Stimulated activated CD8-positive, alpha-beta memory T cell treated with anti-CD3 and anti-CD28 coated beads, Interleukin-15, amount 100 ng/mL, for 1 hour (primary cell): Measurements from ENCODE around the gene ZBTB44.
"Not testable (repeated sequence)": the region's sequence is repeated elsewhere in the genome, so short reads cannot be mapped to it uniquely, and the experiment has no call there.

Experiments used
- DNase-seq: peaks from one replicate; pipeline ENCODE4 v3.0.0-alpha.2; 2020; ENCODE audit warnings: low read depth

ZBTB44 gene

GRCh38 chr11:130314750-130315285 lies at the start of gene ZBTB44:
Gene ZBTB44, minus strand, starts transcription at chr11:130314917. Its CDS starts 53,044 bp downstream, at chr11:130261873.
- DNase-seq = peak; percentile 80

GRCh38 chr11:130359419-130359818 lies 44.7 kb upstream of the ZBTB44 start:
- no peak for DNase-seq

- no peak for DNase-seq
These were observed 43.7 kb upstream of the ZBTB44 start for GRCh38 chr11:130358398-130358797.

GRCh38 chr11:130347261-130347660 lies 32.5 kb upstream of the ZBTB44 start:
- DNase-seq = no peak

- no peak for DNase-seq
These were observed 30.1 kb upstream of the ZBTB44 start for GRCh38 chr11:130344841-130345240.

GRCh38 chr11:130340671-130341319 lies 26.1 kb upstream of the ZBTB44 start:
- DNase-seq = no peak

- DNase-seq = no peak
These were observed 23.9 kb upstream of the ZBTB44 start for GRCh38 chr11:130338667-130339066.

- DNase-seq = no peak
These were observed 22.8 kb upstream of the ZBTB44 start for GRCh38 chr11:130337281-130338089.

GRCh38 chr11:130331397-130331796 lies 16.7 kb upstream of the ZBTB44 start:
- not testable (repeated sequence) for DNase-seq

- DNase-seq = no peak
These were observed 15.5 kb upstream of the ZBTB44 start for GRCh38 chr11:130330101-130330684.

- no peak for DNase-seq
These were observed 13.7 kb upstream of the ZBTB44 start for GRCh38 chr11:130328420-130328819.

- DNase-seq = no peak
These were observed 13.0 kb upstream of the ZBTB44 start for GRCh38 chr11:130327716-130328115.

GRCh38 chr11:130325691-130326090 lies 11.0 kb upstream of the ZBTB44 start:
- DNase-seq = no peak

GRCh38 chr11:130323452-130324450 lies 9.0 kb upstream of the ZBTB44 start:
- DNase-seq = no peak

GRCh38 chr11:130322126-130322525 lies 7.4 kb upstream of the ZBTB44 start:
- DNase-seq = no peak

GRCh38 chr11:130318031-130318673 lies 3.4 kb upstream of the ZBTB44 start:
- DNase-seq = no peak

- DNase-seq = peak; percentile 14
These were observed 745 bp upstream of the ZBTB44 start for GRCh38 chr11:130315354-130315970.

GRCh38 chr11:130314184-130314749 lies 450 bp downstream of the ZBTB44 start:
- DNase-seq = peak; percentile 22

- DNase-seq = no peak
These were observed 1.1 kb downstream of the ZBTB44 start for GRCh38 chr11:130313383-130314183.
